Left forelimb (tissue), 1 donor: Measurements from ENCODE around the gene CHN2.

ENCODE experiments used
- DNase-seq: peaks from one replicate; pipeline ENCODE4 v3.0.0-alpha.2; 2018; ENCODE audit warnings: low spot score

CHN2 gene

GRCh38 chr7:29228289-29229011 lies 33.9 kb downstream of the CHN2 start:
- no peak for DNase-seq

- no peak for DNase-seq
These were observed 34.5 kb downstream of the CHN2 start for GRCh38 chr7:29229066-29229465.

- DNase-seq, result no peak
These were observed 35.4 kb downstream of the CHN2 start for GRCh38 chr7:29229946-29230345.

DNA sequence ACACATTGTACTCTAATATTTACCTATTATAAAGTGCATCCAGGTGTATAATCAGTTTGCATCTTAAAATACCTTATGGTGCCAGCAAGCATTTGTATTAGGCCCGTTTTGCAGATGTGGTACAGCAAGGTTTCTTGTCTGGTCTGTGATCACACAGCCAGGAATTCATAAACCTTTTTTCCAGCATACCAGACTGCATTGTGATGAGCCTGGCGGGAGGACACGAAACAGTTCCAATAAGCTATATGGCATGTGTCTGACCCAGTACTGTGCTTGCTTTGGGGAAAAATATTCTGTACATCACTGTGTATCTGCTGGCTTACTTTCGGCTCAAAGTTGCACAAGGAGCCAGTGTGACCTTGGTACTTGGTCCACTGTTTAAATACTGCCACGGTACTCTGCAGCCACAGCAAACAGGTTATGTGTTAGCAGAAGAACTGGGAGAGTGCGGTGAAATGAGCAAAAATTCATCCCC lies 36.3 kb downstream of the CHN2 start:
- no peak for DNase-seq

GRCh38 chr7:29231671-29232232 lies 37.2 kb downstream of the CHN2 start:
- DNase-seq, result no peak

GRCh38 chr7:29234438-29234837 lies 39.9 kb downstream of the CHN2 start:
- no peak for DNase-seq

DNA sequence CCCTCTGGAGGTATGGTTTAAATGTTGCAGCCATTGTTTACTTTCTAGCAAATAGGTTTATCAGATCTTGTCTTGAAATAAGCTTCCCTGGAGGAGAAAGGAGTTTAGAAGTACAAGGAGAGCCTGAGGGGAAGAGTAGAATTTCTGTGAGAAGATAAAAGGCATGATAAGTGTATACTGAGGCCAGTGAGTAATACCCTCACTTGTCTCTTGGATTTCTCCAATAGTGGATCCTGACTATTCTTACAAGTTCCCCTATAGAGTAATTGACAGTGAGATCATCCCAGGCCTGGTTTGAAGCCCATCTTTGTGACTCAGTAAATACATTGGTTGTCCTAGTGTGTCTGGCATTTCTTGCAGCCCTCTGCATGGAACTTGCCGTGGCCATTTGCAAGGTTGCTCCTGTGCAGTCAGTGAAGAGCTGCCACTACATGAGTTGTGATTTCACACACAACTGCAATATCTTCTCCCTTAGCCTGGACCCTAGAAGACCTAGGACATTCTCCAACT lies 41.6 kb downstream of the CHN2 start:
- no peak for DNase-seq

- DNase-seq, result no peak
These were observed 42.1 kb downstream of the CHN2 start for GRCh38 chr7:29236649-29237048.

DNA sequence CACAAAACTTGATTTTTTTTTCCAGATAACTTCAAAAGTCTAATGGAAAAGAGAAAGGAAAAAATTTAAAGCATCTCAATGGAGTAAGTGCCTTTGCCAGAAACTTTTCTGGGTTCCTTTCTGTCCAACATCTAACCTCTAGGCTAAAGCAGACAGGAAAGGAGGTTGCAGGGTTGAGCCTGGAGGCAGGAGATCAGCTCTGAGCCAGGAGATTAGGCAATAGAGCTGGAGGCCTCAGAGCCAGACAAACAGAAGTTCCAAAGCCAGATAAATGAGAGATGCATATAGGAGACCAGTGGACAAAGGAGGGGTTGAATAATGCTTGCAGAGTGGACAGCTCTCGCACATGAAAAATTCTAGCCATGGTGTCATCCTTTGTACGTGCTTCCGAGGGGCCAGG lies 42.9 kb downstream of the CHN2 start:
- no peak for DNase-seq

DNA sequence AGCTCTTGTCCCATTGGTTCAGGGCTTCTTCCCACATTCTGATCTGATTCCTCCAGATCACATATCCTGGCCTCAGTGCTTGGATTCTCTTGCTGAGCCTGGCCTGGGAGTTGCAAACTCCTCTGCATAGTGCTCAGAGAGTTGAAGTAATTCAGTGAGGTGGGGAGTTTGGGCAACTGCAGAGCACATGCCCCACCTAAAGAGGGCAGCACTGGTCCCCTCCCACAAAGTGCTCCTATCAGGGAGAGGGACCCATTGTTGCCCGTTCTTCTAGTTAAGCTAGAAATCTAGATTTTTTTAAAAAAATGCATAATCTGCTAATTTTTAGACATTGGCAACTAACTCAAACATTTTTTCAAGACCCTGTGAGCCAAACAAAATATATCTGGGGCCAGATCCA lies 45.1 kb downstream of the CHN2 start:
- no peak for DNase-seq

GRCh38 chr7:29242265-29242664 lies 47.7 kb downstream of the CHN2 start:
- DNase-seq, result no peak

- no peak for DNase-seq
These were observed 49.5 kb downstream of the CHN2 start for GRCh38 chr7:29243910-29244655.

- DNase-seq, result no peak
These were observed 52.8 kb downstream of the CHN2 start for GRCh38 chr7:29247224-29247962.

DNA sequence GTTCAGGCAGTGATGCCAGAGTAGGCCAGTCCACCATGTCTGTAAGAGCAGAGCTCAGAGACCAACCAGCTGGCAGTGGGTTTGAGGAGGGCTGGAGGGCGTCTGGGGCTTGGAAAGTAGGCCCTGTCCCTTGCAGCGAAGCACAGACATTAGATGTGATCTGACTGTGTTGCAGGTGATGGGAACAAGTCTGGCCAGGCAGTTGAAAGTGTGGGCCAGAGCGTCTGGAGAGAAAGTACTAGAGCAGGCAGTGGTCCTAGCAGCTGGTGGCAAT lies 53.3 kb downstream of the CHN2 start:
- DNase-seq, result no peak

GRCh38 chr7:29248713-29249382 lies 54.3 kb downstream of the CHN2 start:
- DNase-seq, result no peak

DNA sequence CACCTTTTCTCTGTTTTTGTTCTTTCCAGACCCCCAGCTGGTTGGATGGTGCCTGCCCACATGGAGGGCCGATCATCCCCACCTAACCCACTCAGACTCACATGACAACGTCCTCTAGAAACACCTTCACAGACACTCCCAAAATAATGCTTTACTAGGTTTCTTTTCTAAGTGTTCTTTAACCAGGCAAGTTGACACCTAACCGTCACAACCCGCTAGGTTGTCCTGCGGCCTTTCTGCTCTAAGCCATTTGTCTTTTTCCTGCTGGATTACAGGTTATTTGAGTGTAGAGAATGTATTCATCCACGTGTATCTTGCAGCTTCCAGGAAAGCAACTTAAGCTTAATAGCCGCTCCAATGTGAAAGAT lies 54.8 kb downstream of the CHN2 start:
- DNase-seq, result no peak

- no peak for DNase-seq
These were observed 55.3 kb downstream of the CHN2 start for GRCh38 chr7:29249860-29250259.

- no peak for DNase-seq
These were observed 58.6 kb downstream of the CHN2 start for GRCh38 chr7:29253225-29253624.

DNA sequence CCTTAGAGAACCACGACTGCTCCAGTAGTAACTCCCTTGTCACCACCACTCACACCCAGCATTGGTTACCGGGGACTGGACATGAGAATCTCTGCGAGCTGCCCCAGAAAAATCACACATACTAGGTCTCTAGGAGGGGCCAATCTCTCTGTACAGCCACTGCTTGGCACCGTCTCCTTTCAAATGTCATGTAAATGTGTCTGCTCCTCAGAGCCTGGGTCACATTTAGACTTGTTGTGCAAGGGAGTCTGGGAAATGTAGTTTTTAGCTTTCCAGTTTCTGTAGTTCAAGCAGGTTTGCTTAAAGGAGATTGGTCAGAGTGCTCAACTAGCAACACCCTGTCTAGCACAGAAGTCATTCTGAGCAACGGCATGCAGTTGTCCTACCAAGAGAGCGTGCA lies 60.0 kb downstream of the CHN2 start:
- DNase-seq, result no peak

DNA sequence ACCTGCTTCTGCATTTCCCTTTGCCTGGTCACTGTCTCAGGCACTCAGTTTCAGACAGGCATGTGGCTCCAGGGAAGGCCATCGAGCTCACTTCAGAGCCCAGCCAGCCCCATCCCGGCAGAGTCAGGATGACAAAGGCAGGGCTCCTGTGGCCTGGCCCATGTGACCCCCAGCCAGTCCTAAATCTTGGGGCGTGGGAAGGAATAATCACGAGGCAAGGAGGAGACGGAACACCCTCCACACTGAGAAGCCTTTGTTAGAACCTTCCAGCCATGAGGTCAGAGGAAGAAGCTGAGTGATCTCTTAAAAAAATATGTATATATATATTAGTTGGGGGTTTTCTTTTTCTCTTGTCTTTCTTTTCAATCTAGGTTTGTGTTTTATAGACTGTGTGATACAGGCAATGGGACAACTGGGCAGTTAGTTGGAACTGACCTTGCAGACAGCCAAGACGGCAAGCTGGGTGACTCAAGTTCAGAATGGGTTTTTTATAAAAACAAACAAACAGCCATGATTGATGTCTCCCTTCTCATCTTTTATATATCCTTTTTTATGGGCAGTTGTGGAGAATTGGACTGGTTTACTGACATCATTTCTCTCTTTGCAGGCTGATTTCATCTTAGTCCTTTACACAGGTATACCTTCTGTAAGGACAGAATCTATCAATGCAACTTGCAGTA lies 60.8 kb downstream of the CHN2 start:
- DNase-seq, result no peak

- DNase-seq, result no peak
These were observed 61.5 kb downstream of the CHN2 start for GRCh38 chr7:29255906-29256692.
